ENCODE measurements around the gene USP32.

- TF ChIP-seq EZH2 (IDR thresholded peaks at IDR 0.05; ENCODE audit: low read depth), result no peak
- TF ChIP-seq, protein P1, sequence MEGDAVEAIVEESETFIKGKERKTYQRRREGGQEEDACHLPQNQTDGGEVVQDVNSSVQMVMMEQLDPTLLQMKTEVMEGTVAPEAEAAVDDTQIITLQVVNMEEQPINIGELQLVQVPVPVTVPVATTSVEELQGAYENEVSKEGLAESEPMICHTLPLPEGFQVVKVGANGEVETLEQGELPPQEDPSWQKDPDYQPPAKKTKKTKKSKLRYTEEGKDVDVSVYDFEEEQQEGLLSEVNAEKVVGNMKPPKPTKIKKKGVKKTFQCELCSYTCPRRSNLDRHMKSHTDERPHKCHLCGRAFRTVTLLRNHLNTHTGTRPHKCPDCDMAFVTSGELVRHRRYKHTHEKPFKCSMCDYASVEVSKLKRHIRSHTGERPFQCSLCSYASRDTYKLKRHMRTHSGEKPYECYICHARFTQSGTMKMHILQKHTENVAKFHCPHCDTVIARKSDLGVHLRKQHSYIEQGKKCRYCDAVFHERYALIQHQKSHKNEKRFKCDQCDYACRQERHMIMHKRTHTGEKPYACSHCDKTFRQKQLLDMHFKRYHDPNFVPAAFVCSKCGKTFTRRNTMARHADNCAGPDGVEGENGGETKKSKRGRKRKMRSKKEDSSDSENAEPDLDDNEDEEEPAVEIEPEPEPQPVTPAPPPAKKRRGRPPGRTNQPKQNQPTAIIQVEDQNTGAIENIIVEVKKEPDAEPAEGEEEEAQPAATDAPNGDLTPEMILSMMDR (conservative IDR thresholded peaks at IDR 0.05), result no peak
Measured at GRCh38 chr17:60278237-60278636, 113.7 kb downstream of the USP32 start.
